SW480 (cell line): ENCODE measurements around the gene TAF1D.
"Not testable (repeated sequence)": the region's sequence is repeated elsewhere in the genome, so short reads cannot be mapped to it uniquely, and the experiment has no call there.

Experiments used
- DNase-seq: peaks from one replicate; pipeline ENCODE4 v3.0.0-alpha.2; 2016; ENCODE audit warnings: low spot score

Gene TAF1D

DNA sequence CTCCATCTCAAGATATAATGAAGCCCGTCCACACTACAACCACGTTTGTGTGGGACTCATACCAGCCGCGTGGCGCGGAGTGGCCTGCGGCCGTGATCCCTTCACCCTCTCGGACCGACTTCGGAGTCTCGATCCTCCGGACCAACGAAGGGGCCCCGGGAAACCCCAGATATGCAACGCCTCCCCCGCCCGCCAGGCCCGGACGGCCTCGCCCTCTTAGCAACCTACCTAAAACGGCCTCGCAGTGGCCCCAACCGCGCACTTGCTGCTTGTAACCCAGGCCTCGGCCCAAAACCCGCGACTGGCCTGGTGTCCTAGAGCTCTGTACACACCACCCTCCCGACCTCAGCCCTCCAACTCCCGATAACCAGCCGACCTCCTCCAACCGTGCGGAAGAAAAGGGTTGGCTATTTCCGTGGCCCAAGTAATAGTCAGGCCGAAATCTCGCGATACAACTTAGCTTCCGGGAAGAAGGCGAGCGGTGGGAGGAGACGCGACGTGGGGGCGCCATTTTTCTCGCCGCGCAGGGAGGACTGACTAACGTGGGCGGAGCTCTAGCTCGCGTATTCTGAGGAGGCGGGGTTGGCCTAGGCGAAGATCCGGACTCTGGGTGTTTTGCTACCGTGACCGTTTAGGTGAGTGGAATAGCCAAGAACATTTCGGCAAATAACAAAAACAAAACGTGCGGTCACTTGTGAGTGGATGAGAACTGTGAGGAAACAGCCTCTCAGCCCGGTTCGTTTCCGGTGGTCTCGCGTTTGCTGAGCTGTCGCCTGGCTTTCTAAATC lies at the start of gene TAF1D, which contains the start of gene C11orf54:
Gene TAF1D, minus strand, starts transcription at position 402 of the 788 bp plus-strand sequence. CDS start 2,191 bp downstream, outside the sequence.
Gene C11orf54, plus strand, starts transcription at position 579 of the 788 bp plus-strand sequence. CDS start 5,722 bp downstream, outside the sequence.
- DNase-seq: peak; percentile 98

DNA sequence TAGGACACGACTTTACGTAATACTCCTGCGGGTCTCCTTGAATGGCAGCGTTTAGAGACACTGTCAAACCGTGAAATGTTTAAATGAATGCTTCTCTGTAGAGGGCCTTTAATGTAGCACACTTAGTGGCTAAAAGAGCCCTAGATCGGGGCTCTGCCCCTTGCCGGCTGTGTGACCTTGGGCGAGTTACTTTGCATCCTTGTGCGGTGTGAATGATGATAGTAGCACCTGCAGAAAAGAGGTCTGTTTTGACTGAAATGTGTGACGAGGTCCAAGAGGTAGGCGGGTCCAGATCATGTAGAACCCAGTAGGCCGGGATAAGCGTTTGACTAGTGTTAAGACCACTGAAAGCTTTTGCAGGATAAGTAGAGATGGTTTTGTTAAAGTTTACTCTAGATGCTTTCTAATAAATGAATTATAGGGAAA lies 43.7 kb upstream of the TAF1D start:
- DNase-seq: no peak

- DNase-seq: peak; percentile 94
Measured at GRCh38 chr11:93784145-93784934, 43.0 kb upstream of the TAF1D start, which contains the start of gene MED17. Gene MED17 (plus strand): TSS chr11:93784282. CDS start chr11:93784514, 232 bp downstream.

GRCh38 chr11:93783765-93784144 lies 42.5 kb upstream of the TAF1D start:
- DNase-seq: no peak

DNA sequence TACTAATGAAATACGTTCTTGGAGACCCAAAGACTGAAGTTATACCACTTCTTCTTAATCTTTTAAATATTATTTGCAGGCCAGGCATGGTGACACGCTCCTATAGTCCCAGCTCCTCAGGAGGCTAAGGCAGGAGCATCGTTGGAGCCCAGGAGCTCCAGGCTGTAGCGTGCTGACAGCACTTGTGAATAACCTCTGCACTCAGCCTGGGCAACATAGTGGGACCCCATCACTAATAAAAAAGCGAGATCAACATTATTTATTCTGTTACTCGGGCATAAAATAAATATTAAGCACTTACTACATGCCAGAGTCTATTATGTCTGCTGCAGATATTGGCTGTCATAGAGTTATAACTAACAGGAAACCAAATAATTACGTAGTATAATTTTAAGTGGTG lies 42.1 kb upstream of the TAF1D start:
- DNase-seq: no peak

GRCh38 chr11:93775289-93775688 lies 34.0 kb upstream of the TAF1D start:
- DNase-seq: no peak

DNA sequence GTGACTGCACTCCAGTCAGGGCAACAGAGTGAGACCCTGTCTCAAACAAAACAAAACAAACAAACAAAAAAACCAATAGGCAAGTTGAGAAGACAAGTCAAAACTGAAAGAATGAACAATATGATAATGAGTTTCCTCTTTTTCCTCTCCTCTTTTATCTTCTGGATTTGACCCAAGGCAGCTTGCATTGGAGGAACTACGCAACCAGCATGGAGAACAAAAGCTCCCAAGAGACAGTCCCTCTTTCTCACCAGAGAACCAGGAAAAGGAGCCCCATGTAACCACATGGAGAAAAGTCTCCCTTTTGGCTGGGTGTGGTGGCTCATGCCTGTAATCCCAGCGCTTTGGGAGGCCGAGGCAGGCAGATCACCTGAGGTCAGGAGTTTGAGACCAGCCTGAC lies 33.3 kb upstream of the TAF1D start:
- not testable (repeated sequence) for DNase-seq

DNA sequence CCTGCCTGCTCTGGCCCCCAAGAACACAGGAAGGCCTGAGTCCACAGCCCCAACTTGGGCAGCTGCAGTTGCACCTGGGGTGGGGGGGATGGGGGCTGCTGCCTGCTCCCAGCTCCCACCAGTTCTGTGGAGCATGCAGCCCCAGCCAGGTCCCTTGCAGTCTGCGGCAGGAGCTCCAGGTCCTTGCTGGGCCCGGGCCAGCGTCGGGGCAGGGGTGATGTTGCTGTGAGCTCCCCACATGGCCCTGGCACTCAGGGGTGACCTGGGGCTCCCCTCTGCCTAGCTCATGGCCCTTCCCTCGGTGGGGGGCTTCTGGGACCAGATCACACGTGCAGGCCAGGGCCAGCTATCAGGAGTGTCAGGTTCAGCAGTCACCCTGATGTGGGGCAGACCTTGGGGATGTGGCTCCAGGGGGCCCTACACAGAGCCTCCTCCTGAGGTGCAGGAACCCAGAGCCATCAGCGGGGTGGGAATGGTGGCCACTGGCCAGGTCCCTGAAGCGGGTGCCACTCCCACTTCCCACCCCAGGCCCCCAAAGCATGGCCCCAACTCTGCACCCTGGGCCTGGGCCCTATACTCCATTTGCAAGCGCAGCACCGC lies 32.4 kb upstream of the TAF1D start:
- DNase-seq: no peak

DNA sequence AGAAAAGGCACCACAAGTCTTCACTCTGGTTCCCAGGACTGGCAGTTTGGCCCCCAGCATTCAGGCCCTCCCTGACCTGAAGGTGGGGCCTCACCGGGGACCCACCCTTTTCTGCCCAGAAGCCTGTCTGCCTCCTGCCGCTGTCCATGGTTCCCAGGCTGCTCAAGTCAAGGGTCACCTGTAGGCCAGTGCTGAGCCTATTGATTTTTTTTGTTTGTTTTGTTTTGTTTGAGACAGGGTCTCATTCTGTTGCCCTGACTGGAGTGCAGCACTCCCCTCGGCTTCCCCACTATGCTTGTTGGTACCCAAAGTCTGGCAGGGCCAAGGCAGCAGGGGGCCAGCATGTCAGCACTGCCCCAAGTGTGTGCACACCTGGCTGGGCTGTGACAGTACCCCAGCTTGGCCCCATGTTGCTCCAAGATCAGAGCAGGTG lies 31.8 kb upstream of the TAF1D start:
- DNase-seq: no peak

GRCh38 chr11:93772123-93772522 lies 30.8 kb upstream of the TAF1D start:
- DNase-seq: peak; percentile 15

DNA sequence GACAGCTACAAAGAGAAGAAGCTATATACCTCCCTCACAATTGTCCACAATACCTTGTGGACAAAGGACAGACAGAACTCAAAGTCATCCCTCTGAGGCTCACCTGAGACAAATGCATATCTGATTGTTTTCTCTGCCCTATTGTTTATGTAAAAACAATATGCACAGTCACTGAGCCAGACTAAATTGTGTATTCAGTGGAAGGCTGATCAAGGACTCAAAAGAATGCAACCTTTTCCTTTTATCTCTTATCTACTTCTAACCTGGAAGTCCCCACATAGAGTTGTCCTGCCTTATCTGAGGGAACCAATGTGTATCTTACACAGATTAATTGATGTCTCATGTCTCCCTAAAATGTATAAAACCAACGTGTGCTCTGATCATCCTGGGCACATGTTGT lies 28.9 kb upstream of the TAF1D start:
- no peak for DNase-seq

- DNase-seq: no peak
Measured at GRCh38 chr11:93767018-93767417, 25.7 kb upstream of the TAF1D start.

DNA sequence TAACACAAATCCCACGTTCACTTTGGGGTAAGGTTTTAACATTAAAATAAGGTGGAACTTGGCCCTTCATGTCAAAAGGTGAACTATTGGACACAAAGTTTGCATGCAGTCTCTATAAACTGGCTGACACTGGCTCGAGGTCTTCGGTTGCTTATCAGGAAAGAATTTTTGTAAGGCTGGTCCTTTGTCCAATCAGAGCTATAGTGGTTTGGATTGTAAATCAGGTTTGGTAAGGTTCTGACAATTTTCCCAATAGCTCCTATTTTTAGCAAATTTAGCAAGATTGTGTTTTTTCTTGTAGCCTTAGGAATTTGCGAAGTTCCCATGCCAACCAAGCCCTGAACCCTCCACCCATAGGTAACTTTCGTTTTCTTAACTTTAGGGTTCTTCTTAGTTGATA lies 25.2 kb upstream of the TAF1D start:
- no peak for DNase-seq

DNA sequence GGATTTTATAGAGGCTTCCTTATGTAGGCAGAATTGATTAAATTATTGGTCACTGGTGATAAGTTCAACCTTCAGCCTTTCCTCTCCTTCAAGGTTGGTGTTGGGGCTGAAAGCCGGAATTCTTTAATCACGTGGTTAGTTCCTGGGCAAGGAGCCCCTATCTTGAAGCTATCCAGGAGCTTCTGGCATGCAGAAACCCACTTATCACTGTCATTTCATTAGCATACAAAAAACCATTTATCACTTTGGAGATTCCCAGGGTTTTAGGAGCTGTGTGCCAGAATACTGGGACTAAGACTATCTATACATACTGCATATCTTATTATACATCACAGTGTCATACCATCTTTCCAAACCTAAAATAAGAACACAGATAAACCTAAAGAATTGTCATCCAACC lies 24.3 kb upstream of the TAF1D start:
- no peak for DNase-seq

DNA sequence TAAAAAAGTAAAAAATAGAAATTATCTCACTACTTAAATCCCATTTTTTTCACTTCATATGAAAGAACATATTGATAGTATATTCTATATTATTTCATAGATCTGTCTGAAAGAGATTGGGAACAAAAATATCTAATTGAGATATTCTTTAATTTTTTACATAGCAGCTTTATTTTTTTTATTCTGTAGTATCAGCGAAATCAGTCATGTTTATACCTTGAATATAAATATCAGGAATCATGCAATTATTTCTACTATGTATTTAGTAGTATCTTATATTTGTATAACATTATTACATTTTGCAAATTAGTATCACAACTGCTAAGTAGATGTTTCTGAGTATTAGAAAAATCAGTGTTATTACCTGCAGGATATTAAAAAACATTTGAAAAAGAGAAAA lies 20.6 kb upstream of the TAF1D start:
- no peak for DNase-seq

GRCh38 chr11:93759123-93759522 lies 17.8 kb upstream of the TAF1D start:
- not testable (repeated sequence) for DNase-seq

DNA sequence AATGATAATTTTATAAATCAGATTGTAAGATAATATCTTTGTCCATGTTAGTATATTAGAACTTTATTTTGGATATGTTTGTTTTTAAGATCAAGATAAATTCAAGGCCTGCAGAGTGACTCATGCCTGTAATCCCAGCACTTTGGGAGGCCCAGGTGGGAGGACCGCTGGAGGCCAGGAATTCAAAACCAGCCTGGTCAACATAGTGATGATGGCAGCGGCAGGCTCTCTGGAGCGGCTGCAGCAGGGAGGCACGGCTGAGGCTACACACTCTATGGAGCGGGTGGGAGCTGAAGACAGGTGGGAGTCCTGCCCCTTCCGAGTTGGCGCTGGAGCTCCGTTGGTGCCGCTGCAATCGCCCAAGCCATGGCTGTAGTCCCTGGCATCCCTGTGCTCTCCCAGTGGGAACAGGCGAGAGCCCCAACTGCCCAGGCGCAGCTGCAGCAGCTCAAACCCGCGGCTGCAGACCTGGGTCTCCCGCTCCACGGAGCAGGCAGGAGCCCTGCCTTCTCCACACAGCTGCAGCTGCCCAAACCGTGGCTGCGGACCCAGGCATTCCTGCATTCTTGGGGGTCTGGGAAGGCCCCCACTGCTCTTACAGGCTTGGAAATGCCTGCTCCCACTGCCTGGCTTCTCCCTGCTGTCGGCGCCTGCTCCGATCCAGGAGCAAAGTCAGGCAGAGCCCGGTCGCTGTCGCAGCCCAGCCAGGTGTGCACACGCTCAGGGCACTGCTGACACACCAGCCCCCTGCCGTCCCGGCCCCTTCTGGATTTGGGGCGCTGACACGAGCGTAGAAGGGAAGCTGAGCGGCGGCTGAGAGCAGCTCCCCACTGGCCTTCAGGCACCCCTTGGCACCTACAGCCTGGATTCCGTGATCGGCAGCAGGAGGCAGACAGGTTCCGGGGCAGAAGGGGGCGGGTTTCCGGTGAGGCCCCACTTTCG lies 16.9 kb upstream of the TAF1D start:
- DNase-seq: no peak

- no peak for DNase-seq
Measured at GRCh38 chr11:93757301-93757700, 16.0 kb upstream of the TAF1D start.

- DNase-seq: no peak
Measured at GRCh38 chr11:93756748-93757147, 15.5 kb upstream of the TAF1D start.

GRCh38 chr11:93753241-93753640 lies 11.9 kb upstream of the TAF1D start:
- no peak for DNase-seq

- DNase-seq: no peak
Measured at GRCh38 chr11:93751001-93751400, 9.7 kb upstream of the TAF1D start.
